Measurements from ENCODE around the gene PI16. TPM values are rescaled to one million over a fixed set of nuclear protein-coding genes. Genes with fewer than 3 reads are reported as not detected.

The PI16 gene
- polyA plus RNA-seq, 1 donor (not counting 4 experiments of a cell fraction or from before 2014, with no cell fraction given): not detected

DNA sequence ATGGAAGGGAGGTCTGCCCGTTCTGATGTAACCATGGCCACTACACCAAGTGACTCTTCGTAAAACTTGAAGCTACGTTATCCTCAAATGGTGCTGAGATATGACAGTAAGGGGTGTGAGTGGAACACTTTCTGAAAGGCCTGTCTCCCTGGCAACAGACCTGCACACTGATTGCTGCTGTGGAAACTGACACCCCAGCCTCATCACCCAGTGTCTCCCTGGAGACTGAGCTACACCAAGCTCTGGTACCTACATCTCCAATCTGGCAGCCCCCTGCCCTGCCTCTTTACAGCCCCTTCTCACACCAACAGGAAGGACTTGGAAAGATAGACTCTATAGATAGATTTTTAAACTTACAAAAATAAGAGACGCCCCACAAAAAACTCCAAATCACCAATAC is 13.2 kb downstream of the PI16 start:
- Histone ChIP-seq H3K79me2 (ENCODE audit: control insufficient read depth, insufficient read depth, low read length) (no peaks in the 10 kb centered on the region), H3K27ac (ENCODE audit: control insufficient read depth, insufficient read depth, low read length) (no peak overlapping the region), H3K4me3 (ENCODE audit: control insufficient read depth in 2 of 3, extremely low read depth in 1 of 3, insufficient read depth in 2 of 3, low read depth in 1 of 3, low read length in 3 of 3) (no peak overlapping the region), H3K9me1 (ENCODE audit: control insufficient read depth, extremely low read depth, insufficient read depth, low read length) (peaks cover 3% of the 10 kb centered on the region), H2AFZ (ENCODE audit: control insufficient read depth, low read length) (no peak overlapping the region), H3K4me1 (ENCODE audit: control insufficient read depth, extremely low read depth, insufficient read depth, low read length) (peaks cover 47% of the 10 kb centered on the region), H3K9ac (ENCODE audit: control insufficient read depth, extremely low read depth, insufficient read depth, low read length) (no peak overlapping the region), H4K20me1 (ENCODE audit: control insufficient read depth, extremely low read depth, insufficient read depth, low read length) (no peaks in the 10 kb centered on the region), H3K27me3 (ENCODE audit: control insufficient read depth, extremely low read depth, insufficient read depth, low read length) (no peaks in the 10 kb centered on the region), H3K36me3 (ENCODE audit: control insufficient read depth in 2 of 2, extremely low read depth in 1 of 2, insufficient read depth in 2 of 2, low read length in 2 of 2) (peaks cover 24 to 55% of the 10 kb centered on the region in 2 experiments), H3K9me3 (ENCODE audit: control insufficient read depth, low read depth, low read length) (no peaks in the 10 kb centered on the region), H3K4me2 (ENCODE audit: control insufficient read depth, extremely low read depth, insufficient read depth, low read depth, low read length) (no peak overlapping the region)
- dilution Hi-C loops (cut with MboI; ENCODE audit: extremely low pct_ligation_motif_present, low sequenced_read_pairs): no loop called here
- DNase-seq (ENCODE audit: low read depth, low spot score): no peak
- TF ChIP-seq EZH2 (IDR thresholded peaks at IDR 0.05; ENCODE audit: low read length): no peak
- TF ChIP-seq CTCF (optimal IDR thresholded peaks at IDR 0.05 in 1 of 3, IDR thresholded peaks at IDR 0.05 in 1 of 3, conservative IDR thresholded peaks at IDR 0.05 in 1 of 3; ENCODE audit: extremely low read depth in 1 of 3, insufficient read depth in 2 of 3, low read length in 3 of 3): no peak
- FAIRE-seq: no peak

- Histone ChIP-seq H2AFZ (ENCODE audit: control insufficient read depth, low read length) (no peak overlapping the region), H3K79me2 (ENCODE audit: control insufficient read depth, insufficient read depth, low read length) (no peaks in the 10 kb centered on the region), H3K4me1 (ENCODE audit: control insufficient read depth, extremely low read depth, insufficient read depth, low read length) (peaks cover 44% of the 10 kb centered on the region), H3K4me3 (ENCODE audit: control insufficient read depth in 2 of 3, extremely low read depth in 1 of 3, insufficient read depth in 2 of 3, low read depth in 1 of 3, low read length in 3 of 3) (no peak overlapping the region), H3K4me2 (ENCODE audit: control insufficient read depth, extremely low read depth, insufficient read depth, low read depth, low read length) (no peak overlapping the region), H3K9me1 (ENCODE audit: control insufficient read depth, extremely low read depth, insufficient read depth, low read length) (peaks cover 3% of the 10 kb centered on the region), H3K36me3 (ENCODE audit: control insufficient read depth in 2 of 2, extremely low read depth in 1 of 2, insufficient read depth in 2 of 2, low read length in 2 of 2) (peaks cover 26 to 55% of the 10 kb centered on the region in 2 experiments), H3K27me3 (ENCODE audit: control insufficient read depth, extremely low read depth, insufficient read depth, low read length) (no peaks in the 10 kb centered on the region), H3K9ac (ENCODE audit: control insufficient read depth, extremely low read depth, insufficient read depth, low read length) (no peak overlapping the region), H4K20me1 (ENCODE audit: control insufficient read depth, extremely low read depth, insufficient read depth, low read length) (no peaks in the 10 kb centered on the region), H3K9me3 (ENCODE audit: control insufficient read depth, low read depth, low read length) (no peaks in the 10 kb centered on the region), H3K27ac (ENCODE audit: control insufficient read depth, insufficient read depth, low read length) (no peak overlapping the region)
- FAIRE-seq (peak; percentile 71), DNase-seq (ENCODE audit: low read depth, low spot score) (no peak)
- no peak for TF ChIP-seq EZH2 (IDR thresholded peaks at IDR 0.05; ENCODE audit: low read length)
- no peak for TF ChIP-seq CTCF (optimal IDR thresholded peaks at IDR 0.05 in 1 of 3, IDR thresholded peaks at IDR 0.05 in 1 of 3, conservative IDR thresholded peaks at IDR 0.05 in 1 of 3; ENCODE audit: extremely low read depth in 1 of 3, insufficient read depth in 2 of 3, low read length in 3 of 3)
- dilution Hi-C loops (cut with MboI; ENCODE audit: extremely low pct_ligation_motif_present, low sequenced_read_pairs): no loop called here
Measured at GRCh38 chr6:36968266-36968977, 13.9 kb downstream of the PI16 start.

Data from keratinocyte (primary cell).